BJ (cell line): ENCODE results near the gene ZNHIT6. TPM values are rescaled to one million over a fixed set of nuclear protein-coding genes. Genes with fewer than 3 reads are reported as not detected.
"Not testable (repeated sequence)": the region's sequence is repeated elsewhere in the genome, so short reads cannot be mapped to it uniquely, and the experiment has no call there.

Experiments used
- CTCF ChIA-PET: fragments of 350-600 bp; formaldehyde crosslinking; extraction: SDS; loops from one replicate; lab custom pipeline; 2021; ENCODE audit warnings: antibody characterized with exemption, inconsistent platforms; lab: Yijun Ruan, JAX
- POLR2A ChIA-PET: fragments of 300-600 bp; sonication (Branson Sonifier 250); formaldehyde crosslinking; extraction: SDS; loops from one replicate; lab custom pipeline; 2021; ENCODE audit warnings: antibody characterized with exemption; lab: Charles Lee
- DNase-seq: peaks from one replicate; pipeline ENCODE4 v3.0.0-alpha.2; 2011; ENCODE audit warnings: low read depth
- H3K27me3 ChIP-seq: 2 replicates; pipeline ENCODE4 v1.6.0; 2011; ENCODE audit warnings: low read length; ENCODE audit not compliant: control insufficient read depth, insufficient read depth
- H3K36me3 ChIP-seq: 2 replicates; pipeline ENCODE4 v1.5.1; 2011; ENCODE audit warnings: low read length; ENCODE audit not compliant: control insufficient read depth, insufficient read depth
- H3K4me3 ChIP-seq: 2 replicates; pipeline ENCODE4 v1.5.1; 2011; ENCODE audit warnings: low read depth, mild to moderate bottlenecking, control low read depth, low read length
- CTCF ChIP-seq: IDR thresholded peaks from 2 replicates; pipeline ENCODE4 v1.5.1; 2011; ENCODE audit warnings: low read depth, mild to moderate bottlenecking, control low read depth, inconsistent platforms, low read length, moderate library complexity; ENCODE audit not compliant: insufficient read depth
- polyA plus RNA-seq: library from polyadenylated mRNA; depleted of rRNA; stranded (reverse); fragments of >200 nt; gene quantifications from 2 replicates; pipeline ENCODE4 v1.2.3, GENCODE V29; 2011

Gene ZNHIT6
- polyA plus RNA-seq, 1 experiment = 5.6 TPM

DNA sequence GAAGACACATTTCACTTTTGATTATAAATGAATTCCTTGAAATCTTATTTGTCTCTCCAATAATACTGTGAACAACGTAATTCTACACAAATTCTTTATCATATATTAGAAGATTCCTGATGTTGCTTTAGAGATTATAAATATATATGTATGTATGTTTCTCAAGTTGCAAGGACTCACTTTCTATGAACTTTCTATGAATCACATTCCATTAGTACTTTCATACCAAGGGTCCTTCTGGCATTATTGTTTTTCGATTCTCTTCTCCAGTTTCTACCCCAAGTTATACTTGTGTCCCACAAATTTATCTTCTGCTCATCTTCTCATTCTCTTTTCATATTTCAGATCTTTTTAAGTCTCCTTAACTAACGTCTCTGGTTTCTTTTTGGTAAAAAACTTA lies 55.9 kb downstream of the ZNHIT6 start:
- no peak for TF ChIP-seq CTCF
- CTCF ChIA-PET = no interaction called here
- peaks cover 3% of the 10 kb centered on the region for H3K36me3 ChIP-seq
- H3K27me3 ChIP-seq = no peaks in the 10 kb centered on the region
- DNase-seq = no peak
- POLR2A ChIA-PET = no interaction called here
- no peak overlapping the region for H3K4me3 ChIP-seq

DNA sequence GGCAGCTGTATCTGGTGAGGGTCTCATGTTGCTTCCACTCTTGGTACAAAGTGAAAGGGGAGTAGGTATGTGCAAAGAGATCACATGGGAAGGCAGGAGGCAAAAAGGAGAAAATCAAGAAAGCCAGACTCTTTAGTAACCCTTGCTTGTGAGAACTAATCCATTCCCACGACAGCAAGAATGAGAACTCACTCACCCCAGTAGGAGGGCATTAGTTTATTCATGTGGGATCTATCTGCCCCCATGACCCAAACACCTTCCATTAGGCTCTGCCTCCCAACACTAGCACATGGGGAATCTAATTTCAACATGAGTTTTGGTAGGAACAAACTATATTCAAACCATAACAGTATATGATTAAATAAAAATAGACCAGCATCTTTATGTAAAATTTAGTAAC lies 57.6 kb downstream of the ZNHIT6 start:
- peaks cover 3% of the 10 kb centered on the region for H3K36me3 ChIP-seq
- DNase-seq = no peak
- H3K27me3 ChIP-seq = no peaks in the 10 kb centered on the region
- no peak for TF ChIP-seq CTCF
- ChIA-PET POLR2A (no interaction called here), CTCF (interaction anchor here (1.0 kb wide), 1 partner anchor 65 kb away, joined by 3 read pairs; no protein-coding TSS in a partner anchor)
- no peak overlapping the region for H3K4me3 ChIP-seq

GRCh38 chr1:85649591-85649990 lies 58.6 kb downstream of the ZNHIT6 start:
- TF ChIP-seq CTCF = no peak
- no peaks in the 10 kb centered on the region for H3K27me3 ChIP-seq
- POLR2A ChIA-PET = no interaction called here
- peaks cover 3% of the 10 kb centered on the region for H3K36me3 ChIP-seq
- no peak for DNase-seq
- H3K4me3 ChIP-seq = no peak overlapping the region
- CTCF ChIA-PET = no interaction called here

GRCh38 chr1:85641598-85642556 lies 66.4 kb downstream of the ZNHIT6 start:
- H3K27me3 ChIP-seq, POLR2A ChIA-PET: not testable (repeated sequence)
- CTCF ChIA-PET = interaction anchor here (1.4 kb wide), 1 partner anchor 13 kb away, joined by 3 read pairs; no protein-coding TSS in a partner anchor

GRCh38 chr1:85639920-85640319 lies 68.3 kb downstream of the ZNHIT6 start:
- CTCF ChIA-PET = interaction anchor here (0.8 kb wide), 1 partner anchor 10 kb away, joined by 3 read pairs; no protein-coding TSS in a partner anchor
- H3K4me3 ChIP-seq, H3K27me3 ChIP-seq, H3K36me3 ChIP-seq, POLR2A ChIA-PET, DNase-seq: not testable (repeated sequence)

More at GRCh38 chr1:85641598-85642556, 66.4 kb downstream of the ZNHIT6 start:
- H3K4me3 ChIP-seq, DNase-seq, H3K36me3 ChIP-seq: not testable (repeated sequence)

- Histone ChIP-seq H3K27me3 (no peaks in the 10 kb centered on the region), H3K4me3 (no peak overlapping the region), H3K36me3 (peaks cover 7% of the 10 kb centered on the region)
- no peak for TF ChIP-seq CTCF
- ChIA-PET POLR2A (no interaction called here), CTCF (no interaction called here)
- no peak for DNase-seq
Observed at GRCh38 chr1:85638412-85638811, 69.8 kb downstream of the ZNHIT6 start.
